Karpas-422 (cell line): ENCODE measurements around the gene TBCD. TPM values are rescaled to one million over a fixed set of nuclear protein-coding genes. Genes with fewer than 3 reads are reported as not detected.

Experiments
- DNase-seq: peaks from one replicate; pipeline ENCODE4 v3.0.0-alpha.2; 2015
- H2AFZ ChIP-seq: fragments of 200-600 bp; sonication (generic); 2 replicates; pipeline ENCODE4 v1.6.1; 2014; ENCODE audit warnings: antibody characterized with exemption, low read length, mixed read lengths
- H3K27ac ChIP-seq: fragments of 200-600 bp; sonication (generic); 2 replicates; pipeline ENCODE4 v1.5.1; 2014; ENCODE audit warnings: mild to moderate bottlenecking, low read length, moderate library complexity
- H3K27me3 ChIP-seq: fragments of 200-600 bp; sonication (generic); 2 replicates; pipeline ENCODE4 v1.6.1; 2014; ENCODE audit warnings: low read length, mixed read lengths
- H3K36me3 ChIP-seq: fragments of 200-600 bp; sonication (generic); 2 replicates; pipeline ENCODE4 v1.6.1; 2014; ENCODE audit warnings: low read length, mixed read lengths; ENCODE audit not compliant: insufficient read depth
- H3K4me1 ChIP-seq: fragments of 200-600 bp; sonication (generic); 2 replicates; pipeline ENCODE4 v1.6.1; 2014; ENCODE audit warnings: mild to moderate bottlenecking, low read length, mixed read lengths
- H3K4me2 ChIP-seq: fragments of 200-600 bp; sonication (generic); 2 replicates; pipeline ENCODE4 v1.6.1; 2014; ENCODE audit warnings: low read length, low read depth, mild to moderate bottlenecking; ENCODE audit not compliant: poor library complexity, severe bottlenecking
- H3K4me3 ChIP-seq: fragments of 200-600 bp; sonication (generic); 2 replicates; pipeline ENCODE4 v1.5.1; 2014; ENCODE audit warnings: mild to moderate bottlenecking, antibody characterized with exemption, low read length, mixed read lengths
- H3K79me2 ChIP-seq: fragments of 200-600 bp; sonication (generic); 2 replicates; pipeline ENCODE4 v1.6.1; 2014; ENCODE audit warnings: mild to moderate bottlenecking, low read length, mixed read lengths
- H3K9ac ChIP-seq: fragments of 200-600 bp; sonication (generic); 2 replicates; pipeline ENCODE4 v1.6.0; 2014; ENCODE audit warnings: low read length
- H3K9me2 ChIP-seq: fragments of 200-600 bp; sonication (generic), shearing (Covaris generic); replicated peaks from 2 replicates; pipeline ENCODE4 v1.6.0; 2014; ENCODE audit warnings: mild to moderate bottlenecking, low read length, moderate library complexity; ENCODE audit not compliant: insufficient read depth
- H3K9me3 ChIP-seq: fragments of 300-700, 200-600 bp; sonication (generic); 2 replicates; pipeline ENCODE4 v1.6.1; 2014; ENCODE audit warnings: low read length, mixed read lengths
- H4K20me1 ChIP-seq: fragments of 200-600 bp; sonication (generic); 2 replicates; pipeline ENCODE4 v1.6.1; 2014; ENCODE audit warnings: mild to moderate bottlenecking, antibody characterized with exemption, low read length, low read depth; ENCODE audit not compliant: insufficient read depth
- total RNA-seq: library from RNA; depleted of rRNA; stranded (reverse); fragments of >200 nt; shearing (Covaris generic); gene quantifications from 2 replicates; pipeline ENCODE4 v1.2.3, GENCODE V29; 2014; ENCODE audit warnings: low replicate concordance

The TBCD gene
- total RNA-seq, 1 experiment from 2014 or later = 28.7 TPM

DNA sequence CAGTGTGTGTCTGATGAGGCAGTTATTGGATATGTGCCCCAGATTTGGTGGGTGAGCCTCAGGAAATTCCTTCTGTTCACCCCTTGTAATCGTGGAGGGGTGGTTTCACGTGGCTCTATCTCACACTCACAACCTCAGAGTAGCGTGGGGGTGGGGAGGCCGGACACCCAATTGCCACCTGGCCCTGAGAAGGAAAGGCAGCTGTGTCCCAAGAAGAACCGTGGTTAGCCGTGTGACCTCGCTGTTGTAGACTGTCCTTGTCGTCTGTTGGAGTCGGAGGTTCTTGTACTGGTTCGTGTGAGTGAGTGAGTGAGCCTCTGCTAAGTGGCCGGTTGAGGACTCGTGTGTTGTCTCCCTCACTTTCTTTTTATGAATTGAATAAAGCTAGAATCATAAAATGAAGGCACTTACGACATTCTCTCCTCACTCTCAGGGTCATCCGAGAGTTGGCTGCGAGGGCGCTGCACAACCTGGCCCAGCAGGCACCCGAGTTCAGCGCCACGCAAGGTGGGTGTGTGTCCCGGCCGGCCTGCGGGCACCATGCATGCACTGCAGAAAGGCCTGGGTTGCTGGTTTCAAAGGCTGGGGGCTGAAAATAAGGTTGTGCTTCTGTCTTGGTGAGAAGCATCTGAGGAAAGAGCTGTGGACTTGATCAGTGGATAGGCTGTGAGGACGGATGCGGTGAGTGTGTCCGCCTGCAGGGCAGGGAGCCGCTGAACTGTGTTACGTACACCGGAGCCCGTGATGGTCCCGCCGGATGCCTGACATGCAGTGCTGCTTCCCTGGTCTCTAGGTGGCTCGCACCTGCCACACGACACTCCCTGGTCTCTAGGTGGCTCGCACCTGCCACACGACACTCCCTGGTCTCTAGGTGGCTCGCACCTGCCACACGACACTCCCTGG lies 151.4 kb downstream of the TBCD start:
- no peaks in the 10 kb centered on the region for H3K27me3 ChIP-seq
- no peak overlapping the region for H3K27ac ChIP-seq
- no peaks in the 10 kb centered on the region for H4K20me1 ChIP-seq
- H2AFZ ChIP-seq = no peak overlapping the region
- no peak for DNase-seq
- H3K36me3 ChIP-seq = no peaks in the 10 kb centered on the region
- H3K4me2 ChIP-seq = no peak overlapping the region
- H3K9me3 ChIP-seq = no peaks in the 10 kb centered on the region
- no peak overlapping the region for H3K4me3 ChIP-seq
- no peak overlapping the region for H3K9ac ChIP-seq
- no peaks in the 10 kb centered on the region for H3K4me1 ChIP-seq
- H3K9me2 ChIP-seq = no peaks in the 10 kb centered on the region
- peaks cover 5% of the 10 kb centered on the region; the same call in 1 of the 2 replicates for H3K79me2 ChIP-seq

DNA sequence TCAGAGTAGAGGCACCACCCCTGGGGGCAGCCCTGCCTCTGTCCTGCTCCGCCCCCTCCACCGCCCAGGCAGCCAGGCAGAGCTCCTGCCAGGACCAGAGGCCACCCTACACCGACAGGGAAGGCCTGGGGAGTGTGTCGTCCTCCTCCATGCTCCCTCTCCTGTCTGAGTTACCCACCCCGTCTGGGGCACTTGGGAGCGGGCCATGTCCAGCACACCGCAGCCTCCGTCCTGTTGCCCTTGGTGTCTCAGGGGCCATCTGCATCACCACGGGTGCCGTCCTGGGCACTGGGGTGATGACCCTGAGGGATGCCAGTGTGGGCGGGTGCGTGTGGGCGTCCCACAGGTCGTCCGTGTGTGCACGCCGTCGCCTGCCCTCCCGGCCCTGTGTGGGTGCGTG lies 153.3 kb downstream of the TBCD start:
- peaks cover 4% of the 10 kb centered on the region; the same call in 1 of the 2 replicates for H3K79me2 ChIP-seq
- H4K20me1 ChIP-seq = no peaks in the 10 kb centered on the region
- H2AFZ ChIP-seq = no peak overlapping the region
- H3K4me2 ChIP-seq = no peak overlapping the region
- H3K36me3 ChIP-seq = no peaks in the 10 kb centered on the region
- H3K27me3 ChIP-seq = no peaks in the 10 kb centered on the region
- H3K9ac ChIP-seq = no peak overlapping the region
- no peaks in the 10 kb centered on the region for H3K9me3 ChIP-seq
- no peak overlapping the region for H3K4me3 ChIP-seq
- H3K27ac ChIP-seq = no peak overlapping the region
- H3K4me1 ChIP-seq = no peaks in the 10 kb centered on the region
- H3K9me2 ChIP-seq = no peaks in the 10 kb centered on the region
- no peak for DNase-seq

DNA sequence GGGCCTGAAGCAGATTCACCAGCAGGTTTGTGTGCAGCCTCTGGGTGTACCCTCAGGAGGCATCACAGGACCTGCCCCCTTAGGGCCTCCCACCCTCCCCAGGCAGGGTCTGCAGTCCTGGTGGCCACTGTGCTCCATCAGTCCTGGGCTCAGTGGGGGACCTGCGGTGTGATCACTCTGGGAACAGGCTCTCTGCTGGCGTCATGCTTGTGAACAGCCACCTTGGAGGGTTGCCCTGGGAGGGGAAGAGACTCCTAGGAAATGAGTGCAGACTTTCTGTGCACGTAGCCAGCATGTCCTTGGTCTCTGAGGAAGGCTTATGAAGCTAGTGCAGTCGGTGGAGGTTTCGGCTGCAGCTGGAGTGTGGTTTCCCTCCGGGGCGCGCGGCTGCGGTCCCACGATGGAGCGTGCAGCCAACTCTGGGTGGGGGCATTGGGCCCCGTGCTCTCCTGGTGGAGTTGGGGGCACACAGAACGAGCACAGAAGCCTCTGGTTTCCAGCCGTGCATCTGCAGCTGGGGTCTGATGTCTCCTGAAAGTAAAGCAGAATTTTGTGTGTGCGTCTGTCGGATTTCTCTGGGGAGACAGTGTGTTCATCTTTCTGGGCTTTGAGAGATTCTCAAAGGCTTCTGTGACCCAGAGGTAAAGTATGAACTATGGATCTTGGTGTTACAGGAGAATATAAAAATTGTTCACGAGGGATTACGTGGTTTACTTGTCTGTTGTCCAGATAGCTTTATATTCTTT lies 156.1 kb downstream of the TBCD start:
- no peak overlapping the region for H2AFZ ChIP-seq
- H3K79me2 ChIP-seq = no peaks in the 10 kb centered on the region
- H3K4me3 ChIP-seq = no peak overlapping the region
- no peaks in the 10 kb centered on the region for H3K9me3 ChIP-seq
- no peak overlapping the region for H3K27ac ChIP-seq
- H3K9ac ChIP-seq = no peak overlapping the region
- no peaks in the 10 kb centered on the region; the same call in 1 of the 2 replicates for H3K36me3 ChIP-seq
- no peak for DNase-seq
- no peaks in the 10 kb centered on the region for H4K20me1 ChIP-seq
- no peaks in the 10 kb centered on the region for H3K4me1 ChIP-seq
- H3K4me2 ChIP-seq = no peak overlapping the region
- no peaks in the 10 kb centered on the region for H3K27me3 ChIP-seq
- no peaks in the 10 kb centered on the region for H3K9me2 ChIP-seq

DNA sequence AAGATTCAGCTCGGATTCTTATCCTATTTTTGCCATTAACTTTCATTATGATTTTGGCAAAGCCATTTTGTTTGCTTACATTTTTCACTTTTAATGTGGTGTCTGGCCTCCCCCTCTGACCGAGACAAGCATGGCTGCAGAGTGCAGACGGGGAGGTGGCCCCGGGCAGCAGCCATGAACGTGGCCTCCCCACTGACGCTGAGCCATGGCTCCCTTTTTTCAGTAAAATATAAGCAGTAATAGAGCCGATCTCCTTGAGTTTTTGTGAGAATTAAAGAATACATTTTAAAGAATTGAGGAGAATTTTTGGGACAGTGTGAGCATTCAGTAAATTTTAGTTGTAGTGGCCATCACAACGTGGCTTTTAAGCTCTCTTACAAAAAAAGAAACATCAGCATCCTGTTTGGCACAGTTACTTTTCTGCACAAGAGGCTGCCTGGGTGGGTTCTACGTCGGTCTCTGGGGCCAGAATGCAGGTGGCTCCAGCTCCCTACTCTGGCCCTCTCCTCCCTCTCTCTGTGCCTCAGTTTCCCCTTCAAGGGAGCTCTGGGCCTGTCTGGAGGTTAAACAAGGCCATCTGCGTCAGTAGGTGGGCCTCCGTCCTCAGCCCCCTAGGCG lies 156.8 kb downstream of the TBCD start:
- H4K20me1 ChIP-seq = no peaks in the 10 kb centered on the region
- H3K4me3 ChIP-seq = no peak overlapping the region
- DNase-seq = no peak
- H3K27ac ChIP-seq = no peak overlapping the region
- no peak overlapping the region for H2AFZ ChIP-seq
- H3K4me1 ChIP-seq = no peaks in the 10 kb centered on the region
- no peaks in the 10 kb centered on the region for H3K9me2 ChIP-seq
- H3K79me2 ChIP-seq = no peaks in the 10 kb centered on the region
- H3K4me2 ChIP-seq = no peak overlapping the region
- no peaks in the 10 kb centered on the region for H3K27me3 ChIP-seq
- no peak overlapping the region for H3K9ac ChIP-seq
- no peaks in the 10 kb centered on the region for H3K9me3 ChIP-seq
- H3K36me3 ChIP-seq = no peaks in the 10 kb centered on the region; the same call in 1 of the 2 replicates

DNA sequence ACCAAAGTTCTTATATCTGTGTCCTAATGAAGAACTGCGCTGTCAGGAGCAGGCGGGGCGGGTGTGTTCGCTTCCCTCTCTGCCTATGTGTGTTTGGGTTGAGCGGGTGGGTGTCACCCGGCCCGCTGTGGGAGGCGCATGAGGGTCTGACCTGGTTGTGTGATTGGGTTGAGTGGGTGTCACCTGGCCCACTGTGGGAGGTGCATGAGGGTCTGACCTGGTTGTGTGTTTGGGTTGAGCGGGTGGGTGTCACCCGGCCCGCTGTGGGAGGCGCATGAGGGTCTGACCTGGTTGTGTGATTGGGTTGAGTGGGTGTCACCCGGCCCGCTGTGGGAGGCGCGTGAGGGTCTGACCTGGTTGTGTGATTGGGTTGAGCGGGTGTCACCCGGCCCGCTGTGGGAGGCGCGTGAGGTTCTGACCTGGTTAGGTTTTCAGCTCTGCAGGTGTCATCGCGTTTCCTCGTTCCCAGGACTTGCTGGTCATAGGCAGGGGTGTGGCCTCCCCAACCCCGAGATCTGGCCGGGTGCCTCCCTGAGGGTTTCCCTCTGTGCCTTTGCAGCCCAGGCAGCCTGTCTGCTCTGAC lies 157.5 kb downstream of the TBCD start:
- Histone ChIP-seq H3K4me1 (no peaks in the 10 kb centered on the region), H3K36me3 (no peaks in the 10 kb centered on the region; the same call in 1 of the 2 replicates), H3K4me2 (no peak overlapping the region), H3K9ac (no peak overlapping the region), H3K79me2 (no peaks in the 10 kb centered on the region), H3K4me3 (no peak overlapping the region), H4K20me1 (no peaks in the 10 kb centered on the region), H2AFZ (no peak overlapping the region), H3K9me2 (no peaks in the 10 kb centered on the region), H3K27ac (no peak overlapping the region), H3K9me3 (no peaks in the 10 kb centered on the region), H3K27me3 (no peaks in the 10 kb centered on the region)
- DNase-seq = no peak

DNA sequence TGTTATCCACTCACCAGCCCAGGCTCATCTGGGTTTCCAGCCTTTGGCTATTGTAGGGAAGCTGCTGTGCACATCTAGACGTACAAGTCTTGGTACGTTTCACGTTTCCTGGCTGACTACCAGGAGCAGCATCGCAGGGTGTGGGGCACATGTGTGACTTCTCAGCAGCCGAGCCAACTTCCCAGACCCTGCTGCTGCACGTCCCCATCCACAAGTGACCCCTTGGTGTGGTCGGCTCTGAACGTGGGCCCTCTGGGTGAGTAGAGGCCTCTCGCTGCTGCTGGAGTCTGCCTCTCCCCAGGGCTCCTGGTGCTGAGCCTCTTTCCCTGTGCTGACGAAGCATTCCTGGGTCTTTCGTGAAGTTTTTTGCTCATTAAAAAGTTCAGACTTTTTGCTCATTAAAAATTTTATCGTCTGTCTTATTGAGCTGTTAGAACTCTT lies 158.2 kb downstream of the TBCD start:
- Histone ChIP-seq H4K20me1 (no peaks in the 10 kb centered on the region), H2AFZ (no peak overlapping the region), H3K4me1 (no peaks in the 10 kb centered on the region), H3K9ac (no peak overlapping the region), H3K4me3 (no peak overlapping the region), H3K27me3 (no peaks in the 10 kb centered on the region), H3K9me3 (no peaks in the 10 kb centered on the region), H3K27ac (no peak overlapping the region), H3K4me2 (no peak overlapping the region), H3K36me3 (no peaks in the 10 kb centered on the region; the same call in 1 of the 2 replicates), H3K79me2 (no peaks in the 10 kb centered on the region), H3K9me2 (no peaks in the 10 kb centered on the region)
- DNase-seq = no peak

DNA sequence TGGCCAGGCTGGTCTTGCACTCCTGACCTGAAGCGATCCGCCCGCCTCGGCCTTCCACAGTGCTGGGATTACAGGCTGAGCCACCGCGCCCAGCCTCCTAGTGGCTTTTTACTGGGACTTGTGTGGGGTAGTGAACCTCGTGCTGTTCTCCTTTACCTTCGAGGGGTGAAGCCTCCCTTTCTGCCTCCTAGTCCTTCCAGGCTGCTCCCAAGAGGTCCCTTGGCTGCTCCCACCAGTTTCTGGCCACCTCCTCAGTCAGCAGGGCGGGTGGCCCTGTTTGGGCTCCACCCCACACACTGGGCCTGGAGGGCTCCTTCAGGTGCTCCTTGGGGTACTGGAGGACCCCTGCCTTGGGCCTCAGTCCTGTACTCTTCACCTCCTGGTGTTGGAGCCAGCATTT lies 158.9 kb downstream of the TBCD start:
- Histone ChIP-seq H3K36me3 (no peaks in the 10 kb centered on the region; the same call in 1 of the 2 replicates), H3K9me3 (no peaks in the 10 kb centered on the region), H3K4me3 (no peak overlapping the region), H3K27ac (no peak overlapping the region), H2AFZ (no peak overlapping the region), H3K4me2 (no peak overlapping the region), H3K9me2 (no peaks in the 10 kb centered on the region), H4K20me1 (no peaks in the 10 kb centered on the region), H3K27me3 (no peaks in the 10 kb centered on the region), H3K4me1 (no peaks in the 10 kb centered on the region), H3K79me2 (no peaks in the 10 kb centered on the region), H3K9ac (no peak overlapping the region)
- no peak for DNase-seq
